HUES48 (cell line): Measurements from ENCODE around the gene SEMA3C.

ENCODE experiments used
- H3K27ac ChIP-seq: one replicate; pipeline ENCODE4 v1.7.0; 2013; ENCODE audit warnings: low read depth, low read length, inconsistent platforms
- H3K27me3 ChIP-seq: 2 replicates; pipeline ENCODE4 v1.6.1; 2013; ENCODE audit warnings: mild to moderate bottlenecking, low read length; ENCODE audit not compliant: control insufficient read depth, insufficient read depth
- H3K36me3 ChIP-seq: 2 replicates; pipeline ENCODE4 v1.6.1; 2013; ENCODE audit warnings: low read length; ENCODE audit not compliant: control insufficient read depth, insufficient read depth
- H3K4me1 ChIP-seq: 2 replicates; pipeline ENCODE4 v1.6.1; 2013; ENCODE audit warnings: mild to moderate bottlenecking, low read length; ENCODE audit not compliant: control insufficient read depth, insufficient read depth
- H3K4me3 ChIP-seq: 2 replicates; pipeline ENCODE4 v1.5.1; 2013; ENCODE audit warnings: mild to moderate bottlenecking, low read depth, low read length
- H3K9ac ChIP-seq: 2 replicates; pipeline ENCODE4 v1.6.1; 2013; ENCODE audit warnings: mild to moderate bottlenecking, low read depth, low read length, moderate library complexity
- H3K9me3 ChIP-seq: 2 replicates; pipeline ENCODE4 v1.6.1; 2013; ENCODE audit warnings: low read length; ENCODE audit not compliant: control insufficient read depth, insufficient read depth

The SEMA3C gene

GRCh38 chr7:80870813-80871212 lies 48.0 kb downstream of the SEMA3C start:
- Histone ChIP-seq H3K27ac (no peak overlapping the region), H3K4me1 (no peaks in the 10 kb centered on the region), H3K36me3 (no peaks in the 10 kb centered on the region), H3K4me3 (no peak overlapping the region), H3K9me3 (no peaks in the 10 kb centered on the region), H3K27me3 (no peaks in the 10 kb centered on the region), H3K9ac (no peak overlapping the region)

GRCh38 chr7:80869821-80870751 lies 48.8 kb downstream of the SEMA3C start:
- Histone ChIP-seq H3K9me3 (no peaks in the 10 kb centered on the region), H3K4me3 (no peak overlapping the region), H3K36me3 (no peaks in the 10 kb centered on the region), H3K27ac (no peak overlapping the region), H3K27me3 (no peaks in the 10 kb centered on the region), H3K4me1 (no peaks in the 10 kb centered on the region), H3K9ac (no peak overlapping the region)

GRCh38 chr7:80869106-80869784 lies 49.6 kb downstream of the SEMA3C start:
- Histone ChIP-seq H3K27ac (no peak overlapping the region), H3K9ac (no peak overlapping the region)

GRCh38 chr7:80868566-80868965 lies 50.3 kb downstream of the SEMA3C start:
- Histone ChIP-seq H3K27ac (no peak overlapping the region), H3K9ac (no peak overlapping the region), H3K4me3 (no peak overlapping the region), H3K36me3 (no peaks in the 10 kb centered on the region), H3K4me1 (no peaks in the 10 kb centered on the region), H3K9me3 (no peaks in the 10 kb centered on the region), H3K27me3 (no peaks in the 10 kb centered on the region)

More at GRCh38 chr7:80869106-80869784, 49.6 kb downstream of the SEMA3C start:
- Histone ChIP-seq H3K4me3 (no peak overlapping the region), H3K9me3 (no peaks in the 10 kb centered on the region), H3K4me1 (no peaks in the 10 kb centered on the region), H3K27me3 (no peaks in the 10 kb centered on the region), H3K36me3 (no peaks in the 10 kb centered on the region)

GRCh38 chr7:80860554-80860953 lies 58.3 kb downstream of the SEMA3C start:
- Histone ChIP-seq H3K9ac (no peak overlapping the region), H3K4me3 (no peak overlapping the region), H3K27me3 (no peaks in the 10 kb centered on the region), H3K4me1 (no peaks in the 10 kb centered on the region), H3K9me3 (no peaks in the 10 kb centered on the region), H3K27ac (no peak overlapping the region), H3K36me3 (no peaks in the 10 kb centered on the region)

GRCh38 chr7:80859272-80859970 lies 59.4 kb downstream of the SEMA3C start:
- H3K9ac ChIP-seq: no peak overlapping the region
- H3K4me1 ChIP-seq: no peaks in the 10 kb centered on the region
- H3K36me3 ChIP-seq: no peaks in the 10 kb centered on the region
- H3K27ac ChIP-seq: no peak overlapping the region
- no peaks in the 10 kb centered on the region for H3K27me3 ChIP-seq
- no peak overlapping the region for H3K4me3 ChIP-seq
- no peaks in the 10 kb centered on the region for H3K9me3 ChIP-seq

- H3K4me1 ChIP-seq: no peaks in the 10 kb centered on the region
- H3K9ac ChIP-seq: no peak overlapping the region
- no peak overlapping the region for H3K27ac ChIP-seq
- H3K9me3 ChIP-seq: no peaks in the 10 kb centered on the region
- no peaks in the 10 kb centered on the region for H3K27me3 ChIP-seq
- no peaks in the 10 kb centered on the region for H3K36me3 ChIP-seq
- no peak overlapping the region for H3K4me3 ChIP-seq
Observed at GRCh38 chr7:80858141-80858903, 60.5 kb downstream of the SEMA3C start.

- Histone ChIP-seq H3K27ac (no peak overlapping the region), H3K9me3 (no peaks in the 10 kb centered on the region), H3K9ac (no peak overlapping the region), H3K36me3 (no peaks in the 10 kb centered on the region), H3K4me3 (no peak overlapping the region), H3K27me3 (no peaks in the 10 kb centered on the region), H3K4me1 (no peaks in the 10 kb centered on the region)
Observed at GRCh38 chr7:80856769-80857168, 62.1 kb downstream of the SEMA3C start.

- H3K27me3 ChIP-seq: no peaks in the 10 kb centered on the region
- no peaks in the 10 kb centered on the region for H3K9me3 ChIP-seq
- no peak overlapping the region for H3K9ac ChIP-seq
- no peak overlapping the region for H3K4me3 ChIP-seq
- H3K4me1 ChIP-seq: no peaks in the 10 kb centered on the region
- H3K36me3 ChIP-seq: no peaks in the 10 kb centered on the region
- no peak overlapping the region for H3K27ac ChIP-seq
Observed at GRCh38 chr7:80851896-80852476, 66.9 kb downstream of the SEMA3C start.

- no peak overlapping the region for H3K27ac ChIP-seq
- H3K9ac ChIP-seq: no peak overlapping the region
- H3K9me3 ChIP-seq: no peaks in the 10 kb centered on the region
- H3K4me1 ChIP-seq: 0 out of 2 replicates have a peak, but pooled peaks cover 5% of the 10 kb centered on the region
- no peak overlapping the region for H3K4me3 ChIP-seq
- H3K27me3 ChIP-seq: no peaks in the 10 kb centered on the region
- H3K36me3 ChIP-seq: no peaks in the 10 kb centered on the region
Observed at GRCh38 chr7:80848841-80849240, 70.0 kb downstream of the SEMA3C start.
